ENCODE results near the gene TNNT3. TPM values are rescaled to one million over a fixed set of nuclear protein-coding genes. Genes with fewer than 3 reads are reported as not detected.

TNNT3 gene
- total RNA-seq, 4 donors from 2014 or later, result 1.9 to 3.3 TPM; not detected in 2

DNA sequence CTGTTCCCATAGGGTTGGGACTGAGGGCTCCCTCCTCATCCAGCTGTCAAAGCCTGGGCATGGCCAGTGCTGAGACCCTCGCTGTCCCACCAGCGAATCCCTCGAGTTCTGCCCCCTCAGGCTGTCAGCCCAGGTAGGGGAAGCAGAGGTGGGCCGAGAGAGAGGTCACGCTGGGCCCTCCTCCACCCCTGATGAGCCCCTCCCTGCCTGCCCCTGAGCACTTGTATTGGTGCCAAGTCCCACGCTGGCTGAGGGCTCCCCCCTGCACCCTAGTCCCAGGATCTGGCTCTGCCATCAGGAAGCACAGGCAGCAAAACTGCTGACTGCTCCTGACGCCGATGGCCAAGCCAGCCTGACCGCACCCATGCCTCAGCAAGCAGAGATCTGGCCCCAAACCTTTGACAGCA lies 31.2 kb upstream of the TNNT3 start:
- H3K4me1 ChIP-seq, result peaks cover 0 to 5% (median 0%) of the 10 kb centered on the region in 4 donors
- no peaks in the 10 kb centered on the region for H3K27me3 ChIP-seq
- no peak overlapping the region for H3K27ac ChIP-seq
- no peaks in the 10 kb centered on the region for H3K9me3 ChIP-seq
- H3K36me3 ChIP-seq, result no peaks in the 10 kb centered on the region
- in situ Hi-C loops (cut with MboI; ENCODE audit: low pct_ligation_motif_present in 1 of 4, low pct_unique_long_range_greater_than_20kb in 1 of 4, low sequenced_read_pairs in 3 of 4) (no loop called here), intact Hi-C loops (cut with DNase I; ENCODE audit: low total_unique reads) (no loop called here)
- TF ChIP-seq EP300 (IDR thresholded peaks at IDR 0.05; ENCODE audit: low read depth) (no peak), POLR2A (IDR thresholded peaks at IDR 0.05) (no peak), POLR2AphosphoS5 (IDR thresholded peaks at IDR 0.05) (no peak)
- TF ChIP-seq, protein P1, sequence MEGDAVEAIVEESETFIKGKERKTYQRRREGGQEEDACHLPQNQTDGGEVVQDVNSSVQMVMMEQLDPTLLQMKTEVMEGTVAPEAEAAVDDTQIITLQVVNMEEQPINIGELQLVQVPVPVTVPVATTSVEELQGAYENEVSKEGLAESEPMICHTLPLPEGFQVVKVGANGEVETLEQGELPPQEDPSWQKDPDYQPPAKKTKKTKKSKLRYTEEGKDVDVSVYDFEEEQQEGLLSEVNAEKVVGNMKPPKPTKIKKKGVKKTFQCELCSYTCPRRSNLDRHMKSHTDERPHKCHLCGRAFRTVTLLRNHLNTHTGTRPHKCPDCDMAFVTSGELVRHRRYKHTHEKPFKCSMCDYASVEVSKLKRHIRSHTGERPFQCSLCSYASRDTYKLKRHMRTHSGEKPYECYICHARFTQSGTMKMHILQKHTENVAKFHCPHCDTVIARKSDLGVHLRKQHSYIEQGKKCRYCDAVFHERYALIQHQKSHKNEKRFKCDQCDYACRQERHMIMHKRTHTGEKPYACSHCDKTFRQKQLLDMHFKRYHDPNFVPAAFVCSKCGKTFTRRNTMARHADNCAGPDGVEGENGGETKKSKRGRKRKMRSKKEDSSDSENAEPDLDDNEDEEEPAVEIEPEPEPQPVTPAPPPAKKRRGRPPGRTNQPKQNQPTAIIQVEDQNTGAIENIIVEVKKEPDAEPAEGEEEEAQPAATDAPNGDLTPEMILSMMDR (IDR thresholded peaks at IDR 0.05), result no peak
- 61% methylated on average over 8 of the region's 9 CpGs; no CpG with 5 or more reads in 1 of the 2 donors for WGBS, 2 donors (ENCODE audit: low coverage in 1 of 2)
- no peak overlapping the region for H3K4me3 ChIP-seq
- no peak for DNase-seq

GRCh38 chr11:1888811-1889210 lies 30.7 kb upstream of the TNNT3 start:
- Histone ChIP-seq H3K4me1 (peaks cover 0 to 5% (median 0%) of the 10 kb centered on the region in 4 donors), H3K36me3 (no peaks in the 10 kb centered on the region), H3K27ac (no peak overlapping the region), H3K9me3 (no peaks in the 10 kb centered on the region), H3K27me3 (no peaks in the 10 kb centered on the region), H3K4me3 (no peak overlapping the region)
- intact Hi-C loops (cut with DNase I; ENCODE audit: low total_unique reads) (no loop called here), in situ Hi-C loops (cut with MboI; ENCODE audit: low pct_ligation_motif_present in 1 of 4, low pct_unique_long_range_greater_than_20kb in 1 of 4, low sequenced_read_pairs in 3 of 4) (no loop called here)
- TF ChIP-seq EP300 (IDR thresholded peaks at IDR 0.05; ENCODE audit: low read depth) (no peak), POLR2AphosphoS5 (IDR thresholded peaks at IDR 0.05) (no peak), POLR2A (IDR thresholded peaks at IDR 0.05) (no peak)
- TF ChIP-seq, protein P1 (IDR thresholded peaks at IDR 0.05), result no peak
- DNase-seq, result no peak
- 75 to 84% methylated on average over 2 to 4 of the region's 6 CpGs for WGBS, 2 donors (ENCODE audit: low coverage in 1 of 2)

- TF ChIP-seq POLR2AphosphoS5 (IDR thresholded peaks at IDR 0.05), result no peak
- TF ChIP-seq POLR2A (IDR thresholded peaks at IDR 0.05), result no peak
- TF ChIP-seq EP300 (IDR thresholded peaks at IDR 0.05; ENCODE audit: low read depth), result no peak
- TF ChIP-seq, protein P1 (IDR thresholded peaks at IDR 0.05), result no peak
- Histone ChIP-seq H3K4me3 (no peak overlapping the region), H3K27me3 (no peaks in the 10 kb centered on the region), H3K36me3 (no peaks in the 10 kb centered on the region), H3K4me1 (peaks cover 0 to 5% (median 0%) of the 10 kb centered on the region in 4 donors), H3K9me3 (no peaks in the 10 kb centered on the region), H3K27ac (no peak overlapping the region)
- intact Hi-C loops (cut with DNase I; ENCODE audit: low total_unique reads), result no loop called here
- 85% methylated on average over 13 of the region's 34 CpGs; no CpG with 5 or more reads in 1 of the 2 donors for WGBS, 2 donors (ENCODE audit: low coverage in 1 of 2)
- in situ Hi-C loops (cut with MboI; ENCODE audit: low pct_ligation_motif_present in 1 of 4, low pct_unique_long_range_greater_than_20kb in 1 of 4, low sequenced_read_pairs in 3 of 4), result no loop called here
- peak; percentile 39 for DNase-seq
These were observed 30.1 kb upstream of the TNNT3 start for GRCh38 chr11:1889224-1889930.

DNA sequence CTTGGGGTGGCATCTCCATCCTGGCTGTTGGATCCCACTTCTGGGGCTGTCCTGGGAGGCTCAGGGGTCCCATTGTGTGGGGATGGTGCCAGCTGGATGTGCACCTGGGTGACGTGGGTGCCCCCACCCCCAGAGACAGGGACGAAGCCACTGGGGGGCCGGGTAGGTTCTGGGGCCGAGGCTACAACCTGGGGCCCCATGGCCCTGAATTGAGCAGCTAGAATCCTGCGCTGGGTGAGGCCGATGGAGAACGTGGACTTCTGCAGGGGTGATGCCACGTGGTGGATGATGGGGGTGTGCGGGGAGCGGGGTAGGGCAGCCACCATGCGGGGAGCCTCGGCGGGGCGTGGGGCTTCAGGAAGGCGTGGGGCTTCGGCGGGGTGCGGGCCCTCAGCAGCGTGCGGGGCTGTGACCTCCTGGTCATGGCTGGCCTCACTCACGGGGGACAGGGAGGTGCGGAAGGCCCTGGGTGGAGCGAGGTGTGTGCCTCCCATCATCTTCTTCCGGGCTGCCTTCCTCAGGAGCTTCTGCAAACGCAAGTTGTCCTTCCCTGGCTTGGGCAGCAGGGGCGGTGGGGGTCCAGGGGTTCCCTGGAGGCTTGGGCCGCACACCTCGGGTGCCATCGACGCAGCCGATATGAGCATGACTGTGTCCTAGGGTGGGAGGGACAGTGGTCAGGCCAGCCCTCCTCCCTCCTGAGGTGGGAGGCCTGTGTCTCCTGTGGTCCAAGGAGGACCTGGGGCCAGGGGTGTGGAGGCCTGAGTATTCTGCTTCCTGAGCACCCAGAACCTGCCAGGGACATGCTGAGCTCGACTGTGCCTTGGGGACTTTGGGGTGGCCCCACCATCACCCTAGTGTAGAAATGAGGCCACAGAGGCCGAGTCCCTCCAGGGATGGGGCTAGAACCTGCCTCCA lies 29.3 kb upstream of the TNNT3 start:
- intact Hi-C loops (cut with DNase I; ENCODE audit: low total_unique reads) (loop anchor here (10.0 kb wide), 1 partner anchor 55 kb away; the partner anchor contains the start of gene MRPL23), in situ Hi-C loops (cut with MboI; ENCODE audit: low pct_ligation_motif_present in 1 of 4, low pct_unique_long_range_greater_than_20kb in 1 of 4, low sequenced_read_pairs in 3 of 4) (no loop called here)
- TF ChIP-seq POLR2AphosphoS5 (IDR thresholded peaks at IDR 0.05) (no peak), POLR2A (IDR thresholded peaks at IDR 0.05) (no peak), EP300 (IDR thresholded peaks at IDR 0.05; ENCODE audit: low read depth) (no peak)
- TF ChIP-seq, protein P1 (IDR thresholded peaks at IDR 0.05), result no peak
- DNase-seq, result no peak
- WGBS, 2 donors (ENCODE audit: low coverage in 1 of 2), result 60 to 81% methylated on average over 1 to 29 of the region's 33 CpGs
- Histone ChIP-seq H3K9me3 (no peaks in the 10 kb centered on the region), H3K4me1 (peaks cover 0 to 5% (median 0%) of the 10 kb centered on the region in 4 donors), H3K27me3 (no peaks in the 10 kb centered on the region), H3K4me3 (no peak overlapping the region), H3K27ac (no peak overlapping the region), H3K36me3 (no peaks in the 10 kb centered on the region)
